ACC112 (cell line): ENCODE results near the gene AKIRIN1.

Experiments used
- H2AFZ ChIP-seq: fragments of 200-600 bp; sonication (generic); one replicate; pipeline ENCODE4 v1.6.0; 2017; ENCODE audit warnings: antibody characterized with exemption, low read length; ENCODE audit not compliant: unreplicated experiment
- H3K27ac ChIP-seq: fragments of 200-600 bp; sonication (generic); 2 replicates; pipeline ENCODE4 v1.5.1; 2014; ENCODE audit warnings: low read depth, mild to moderate bottlenecking, antibody characterized with exemption, low read length, moderate library complexity
- H3K27me3 ChIP-seq: fragments of 200-600 bp; sonication (generic); 2 replicates; pipeline ENCODE4 v1.6.1; 2014; ENCODE audit warnings: mild to moderate bottlenecking, antibody characterized with exemption, low read length, moderate library complexity, mixed read lengths; ENCODE audit not compliant: insufficient read depth
- H3K36me3 ChIP-seq: fragments of 200-600 bp; sonication (generic); 2 replicates; pipeline ENCODE4 v1.6.1; 2016; ENCODE audit warnings: mild to moderate bottlenecking, antibody characterized with exemption, low read length, moderate library complexity, mixed read lengths; ENCODE audit not compliant: insufficient read depth
- H3K4me1 ChIP-seq: fragments of 200-600 bp; sonication (generic); one replicate; pipeline ENCODE4 v1.6.1; 2016; ENCODE audit warnings: low read length, mixed read lengths; ENCODE audit not compliant: insufficient read depth, unreplicated experiment, control insufficient read depth
- H3K4me3 ChIP-seq: fragments of 200-600 bp; sonication (generic); 2 replicates; pipeline ENCODE4 v1.5.1; 2014; ENCODE audit warnings: mild to moderate bottlenecking, low read depth, low read length
- H3K79me2 ChIP-seq: fragments of 200-600 bp; sonication (generic); one replicate; pipeline ENCODE4 v1.6.0; 2016; ENCODE audit warnings: low read length; ENCODE audit not compliant: control insufficient read depth, unreplicated experiment, insufficient read depth

The AKIRIN1 gene

GRCh38 chr1:38990738-38991637 is at the start of gene AKIRIN1:
AKIRIN1 (plus strand) TSS chr1:38991276; CDS start chr1:38991381, 105 bp downstream.
- Histone ChIP-seq H3K4me3 (peak within 1 kb of the TSS; percentile 95), H3K79me2 (peaks cover 51% of the 10 kb centered on the region), H3K27ac (peak within 1 kb of the TSS; percentile 79), H2AFZ (peak within 1 kb of the TSS; percentile 97), H3K36me3 (peaks cover 7% of the 10 kb centered on the region; the same call in 1 of the 2 replicates), H3K27me3 (no peaks in the 10 kb centered on the region), H3K4me1 (peaks cover 44% of the 10 kb centered on the region)

- Histone ChIP-seq H3K4me1 (peaks cover 3% of the 10 kb centered on the region), H3K27me3 (no peaks in the 10 kb centered on the region), H2AFZ (peak within 1 kb of the TSS; percentile 82), H3K4me3 (peak within 1 kb of the TSS; percentile 92), H3K79me2 (peaks cover 3% of the 10 kb centered on the region), H3K27ac (no peak within 1 kb of the TSS), H3K36me3 (no peaks in the 10 kb centered on the region)
Measured at GRCh38 chr1:38941527-38942019, 49.5 kb upstream of the AKIRIN1 start, which contains the start of gene RHBDL2. RHBDL2 (minus strand) TSS chr1:38941830; CDS start chr1:38919212, 22,618 bp downstream.

GRCh38 chr1:38942664-38943428 is 48.2 kb upstream of the AKIRIN1 start:
- Histone ChIP-seq H3K79me2 (peaks cover 3% of the 10 kb centered on the region), H2AFZ (no peak overlapping the region), H3K4me1 (peaks cover 3% of the 10 kb centered on the region), H3K27ac (no peak overlapping the region), H3K4me3 (no peak overlapping the region), H3K36me3 (no peaks in the 10 kb centered on the region), H3K27me3 (no peaks in the 10 kb centered on the region)

GRCh38 chr1:38944547-38944946 is 46.5 kb upstream of the AKIRIN1 start:
- H3K27me3 ChIP-seq: no peaks in the 10 kb centered on the region

GRCh38 chr1:38950553-38950952 is 40.5 kb upstream of the AKIRIN1 start:
- Histone ChIP-seq H3K27ac (no peak overlapping the region), H2AFZ (no peak overlapping the region)

More at GRCh38 chr1:38944547-38944946, 46.5 kb upstream of the AKIRIN1 start:
- Histone ChIP-seq H3K4me1 (peaks cover 3% of the 10 kb centered on the region), H3K27ac (no peak overlapping the region), H2AFZ (no peak overlapping the region), H3K36me3 (no peaks in the 10 kb centered on the region), H3K4me3 (no peak overlapping the region), H3K79me2 (peaks cover 2% of the 10 kb centered on the region)

GRCh38 chr1:38953433-38953860 is 37.6 kb upstream of the AKIRIN1 start:
- Histone ChIP-seq H3K27ac (0 out of 2 replicates have a peak overlapping the region, but pooled peaks have one; percentile 13), H3K36me3 (no peaks in the 10 kb centered on the region), H3K4me3 (no peak overlapping the region), H3K79me2 (no peaks in the 10 kb centered on the region), H2AFZ (peak overlapping the region; percentile 91), H3K4me1 (peaks cover 10% of the 10 kb centered on the region), H3K27me3 (no peaks in the 10 kb centered on the region)

More at GRCh38 chr1:38950553-38950952, 40.5 kb upstream of the AKIRIN1 start:
- Histone ChIP-seq H3K27me3 (no peaks in the 10 kb centered on the region), H3K4me3 (no peak overlapping the region), H3K79me2 (no peaks in the 10 kb centered on the region), H3K36me3 (no peaks in the 10 kb centered on the region), H3K4me1 (peaks cover 8% of the 10 kb centered on the region)

GRCh38 chr1:38958967-38959366 is 32.1 kb upstream of the AKIRIN1 start:
- Histone ChIP-seq H3K27ac (peak overlapping the region; percentile 52), H3K4me1 (peaks cover 38% of the 10 kb centered on the region), H3K27me3 (no peaks in the 10 kb centered on the region), H3K4me3 (no peak overlapping the region), H2AFZ (peak overlapping the region; percentile 67), H3K36me3 (no peaks in the 10 kb centered on the region), H3K79me2 (no peaks in the 10 kb centered on the region)

GRCh38 chr1:38962113-38962512 is 29.0 kb upstream of the AKIRIN1 start:
- Histone ChIP-seq H3K79me2 (no peaks in the 10 kb centered on the region), H3K4me1 (peaks cover 38% of the 10 kb centered on the region), H3K27ac (peak overlapping the region; percentile 96), H3K4me3 (peak overlapping the region; percentile 46), H3K27me3 (no peaks in the 10 kb centered on the region), H2AFZ (peak overlapping the region; percentile 49), H3K36me3 (no peaks in the 10 kb centered on the region)

GRCh38 chr1:38962560-38962959 is 28.5 kb upstream of the AKIRIN1 start:
- Histone ChIP-seq H3K79me2 (no peaks in the 10 kb centered on the region), H3K36me3 (no peaks in the 10 kb centered on the region), H3K27me3 (no peaks in the 10 kb centered on the region), H3K4me1 (peaks cover 38% of the 10 kb centered on the region), H3K27ac (peak overlapping the region; percentile 96), H2AFZ (peak overlapping the region; percentile 49), H3K4me3 (peak overlapping the region; percentile 46)

- no peak overlapping the region for H2AFZ ChIP-seq
- H3K27ac ChIP-seq: no peak overlapping the region
- no peaks in the 10 kb centered on the region for H3K36me3 ChIP-seq
- peaks cover 28% of the 10 kb centered on the region for H3K4me1 ChIP-seq
- H3K4me3 ChIP-seq: no peak overlapping the region
- no peaks in the 10 kb centered on the region for H3K27me3 ChIP-seq
- H3K79me2 ChIP-seq: no peaks in the 10 kb centered on the region
Measured at GRCh38 chr1:38964140-38964548, 26.9 kb upstream of the AKIRIN1 start.
